ENCODE results near the gene SAP25. TPM values are rescaled to one million over a fixed set of nuclear protein-coding genes. Genes with fewer than 3 reads are reported as not detected.

The SAP25 gene
- polyA plus RNA-seq, 3 donors: 67.2 TPM; not detected in 2

DNA sequence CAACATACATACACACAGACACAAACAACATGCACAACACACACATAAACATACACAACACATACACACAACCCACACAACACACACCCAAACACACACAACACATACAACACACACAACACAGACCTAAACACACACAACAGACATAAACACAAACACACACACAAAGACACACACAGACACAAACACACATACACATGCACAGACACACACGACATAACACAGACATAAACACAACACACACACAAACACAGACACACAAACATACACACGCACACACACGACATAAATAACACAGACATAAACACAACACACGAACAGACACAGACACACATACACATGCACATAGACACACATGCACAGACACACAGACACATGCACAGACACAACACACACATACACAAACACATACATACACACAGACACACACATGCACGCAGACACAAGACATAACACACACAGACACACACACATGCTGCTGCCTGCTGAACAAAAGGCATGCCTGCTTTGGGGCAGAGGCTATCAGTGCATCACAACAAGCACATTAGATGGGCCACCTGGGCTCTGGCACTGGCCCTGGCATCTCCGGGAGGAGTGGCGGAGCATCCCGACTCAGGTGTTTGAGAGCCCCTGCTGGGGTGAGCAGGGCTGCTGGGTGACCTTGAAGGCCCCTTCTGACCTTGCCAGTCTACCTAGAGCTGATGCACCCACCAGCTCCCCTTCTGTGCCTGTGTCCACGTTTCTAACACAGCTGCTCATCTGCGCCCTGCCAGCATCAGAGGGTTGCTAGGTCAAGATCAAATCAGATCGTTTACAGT lies 7.0 kb upstream of the SAP25 start:
- Histone ChIP-seq H3K27ac (ENCODE audit: low read depth in 1 of 2, low read length in 2 of 2) (peak overlapping the region in 1 of 2 donors; percentile 34), H3K9me3 (replicated peaks in 1 of 2; ENCODE audit: control insufficient read depth in 1 of 2, insufficient read depth in 1 of 2, low read length in 2 of 2) (no peaks in the 10 kb centered on the region), H3K4me3 (replicated peaks in 1 of 3; ENCODE audit: low read depth in 2 of 3, low read length in 3 of 3) (no peak overlapping the region), H3K36me3 (replicated peaks in 1 of 2; ENCODE audit: control insufficient read depth in 1 of 2, insufficient read depth in 2 of 2, low read length in 2 of 2) (peaks cover 67 to 70% of the 10 kb centered on the region in 2 donors), H3K4me2 (replicated peaks; ENCODE audit: extremely low read depth, low read length, poor library complexity, severe bottlenecking) (no peak overlapping the region), H4K20me1 (ENCODE audit: insufficient read depth, low read length) (peaks cover 94% of the 10 kb centered on the region), H2AFZ (ENCODE audit: insufficient read depth, low read depth, low read length, poor library complexity, severe bottlenecking) (no peak overlapping the region), H3K27me3 (ENCODE audit: control insufficient read depth in 2 of 2, insufficient read depth in 2 of 2, low read length in 2 of 2) (no peaks in the 10 kb centered on the region), H3K4me1 (ENCODE audit: control insufficient read depth in 1 of 2, insufficient read depth in 2 of 2, low read length in 2 of 2) (peaks cover 28 to 41% of the 10 kb centered on the region in 2 donors), H3K79me2 (ENCODE audit: insufficient read depth, low read length) (peaks cover 55% of the 10 kb centered on the region), H3K9ac (ENCODE audit: insufficient read depth, low read length, poor library complexity, severe bottlenecking) (no peak overlapping the region)
- Mint-ChIP-seq H3K27ac (no peak overlapping the region), H3K9me3 (peaks cover 0 to 3% (median 0%) of the 10 kb centered on the region in 7 donors), H3K36me3 (peaks cover 5 to 27% of the 10 kb centered on the region in 2 donors), H3K4me1 (peaks cover 35% of the 10 kb centered on the region), H3K27me3 (ENCODE audit: low read depth in 3 of 3) (peaks cover 1 to 4% (median 1%) of the 10 kb centered on the region in 3 donors), H3K4me3 (no peak overlapping the region)
- WGBS (ENCODE audit: insufficient coverage): 94% methylated on average over 11 of the region's 11 CpGs
- TF ChIP-seq, protein P1, sequence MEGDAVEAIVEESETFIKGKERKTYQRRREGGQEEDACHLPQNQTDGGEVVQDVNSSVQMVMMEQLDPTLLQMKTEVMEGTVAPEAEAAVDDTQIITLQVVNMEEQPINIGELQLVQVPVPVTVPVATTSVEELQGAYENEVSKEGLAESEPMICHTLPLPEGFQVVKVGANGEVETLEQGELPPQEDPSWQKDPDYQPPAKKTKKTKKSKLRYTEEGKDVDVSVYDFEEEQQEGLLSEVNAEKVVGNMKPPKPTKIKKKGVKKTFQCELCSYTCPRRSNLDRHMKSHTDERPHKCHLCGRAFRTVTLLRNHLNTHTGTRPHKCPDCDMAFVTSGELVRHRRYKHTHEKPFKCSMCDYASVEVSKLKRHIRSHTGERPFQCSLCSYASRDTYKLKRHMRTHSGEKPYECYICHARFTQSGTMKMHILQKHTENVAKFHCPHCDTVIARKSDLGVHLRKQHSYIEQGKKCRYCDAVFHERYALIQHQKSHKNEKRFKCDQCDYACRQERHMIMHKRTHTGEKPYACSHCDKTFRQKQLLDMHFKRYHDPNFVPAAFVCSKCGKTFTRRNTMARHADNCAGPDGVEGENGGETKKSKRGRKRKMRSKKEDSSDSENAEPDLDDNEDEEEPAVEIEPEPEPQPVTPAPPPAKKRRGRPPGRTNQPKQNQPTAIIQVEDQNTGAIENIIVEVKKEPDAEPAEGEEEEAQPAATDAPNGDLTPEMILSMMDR (IDR thresholded peaks at IDR 0.05): no peak
- intact Hi-C loops (cut with micrococcal nuclease): loop anchor here in 1 of 2 donors (10.0 kb wide), 1 partner anchor 664 kb away; the partner anchor contains the start of gene FIS1
- DNase-seq: no peak

DNA sequence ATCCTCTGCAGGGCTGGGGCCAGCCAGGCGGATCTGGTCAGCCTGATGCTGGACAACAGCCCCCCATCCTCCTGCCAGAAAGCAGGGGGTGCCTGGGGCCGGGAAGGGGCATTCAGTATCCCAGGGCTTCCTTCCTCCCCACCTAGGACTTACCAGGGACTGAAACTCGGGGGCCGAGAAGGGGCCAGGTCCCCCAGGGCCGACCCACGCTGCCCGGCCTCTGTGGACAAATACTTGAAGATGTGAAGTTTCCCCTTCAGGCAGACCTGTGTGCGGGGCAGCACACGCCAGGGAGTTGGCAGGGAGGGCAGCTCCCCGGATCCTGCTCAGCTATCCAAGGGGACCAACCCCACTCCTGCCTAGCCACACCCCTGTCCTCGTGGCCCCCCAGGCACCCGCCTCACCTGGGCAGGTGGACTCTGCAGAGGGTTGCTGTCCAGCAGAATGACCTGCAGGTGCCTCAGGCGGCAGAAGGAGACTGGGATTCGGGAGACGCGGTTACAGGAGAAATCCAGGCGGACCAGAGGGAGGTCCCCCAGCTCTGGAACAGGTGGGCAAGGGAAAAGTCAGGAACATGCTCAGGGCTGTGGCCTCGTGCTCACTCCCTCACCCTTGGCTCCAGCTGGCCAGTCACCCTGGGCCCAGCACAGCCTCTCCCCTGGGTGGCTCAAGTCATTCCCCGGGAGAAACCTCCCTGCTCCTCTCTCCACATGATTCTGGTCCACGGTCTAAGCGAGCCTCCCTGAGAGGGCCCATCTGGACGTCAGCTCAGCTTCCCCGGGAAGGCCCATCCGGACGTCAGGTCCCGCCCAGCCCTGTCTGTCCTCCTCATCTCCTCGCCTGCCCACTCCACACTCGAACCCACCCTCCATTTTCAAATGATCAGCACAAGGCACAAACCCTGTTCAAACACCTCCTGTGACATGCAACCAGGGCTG lies 4.8 kb upstream of the SAP25 start:
- no peak for DNase-seq
- H3K4me1 Mint-ChIP-seq: peaks cover 18% of the 10 kb centered on the region
- H4K20me1 ChIP-seq (ENCODE audit: insufficient read depth, low read length): peaks cover 98% of the 10 kb centered on the region
- H3K4me1 ChIP-seq (ENCODE audit: control insufficient read depth in 1 of 2, insufficient read depth in 2 of 2, low read length in 2 of 2): peaks cover 16 to 21% of the 10 kb centered on the region in 2 donors
- WGBS (ENCODE audit: insufficient coverage): 97% methylated on average over 23 of the region's 28 CpGs
- no peak overlapping the region for H3K9ac ChIP-seq (ENCODE audit: insufficient read depth, low read length, poor library complexity, severe bottlenecking)
- H3K27me3 Mint-ChIP-seq (ENCODE audit: low read depth in 3 of 3): peaks cover 1 to 6% (median 2%) of the 10 kb centered on the region in 3 donors
- no peaks in the 10 kb centered on the region for H3K9me3 ChIP-seq (replicated peaks in 1 of 2; ENCODE audit: control insufficient read depth in 1 of 2, insufficient read depth in 1 of 2, low read length in 2 of 2)
- H3K27ac ChIP-seq (ENCODE audit: low read depth in 1 of 2, low read length in 2 of 2): no peak overlapping the region
- no peak overlapping the region for H3K4me2 ChIP-seq (replicated peaks; ENCODE audit: extremely low read depth, low read length, poor library complexity, severe bottlenecking)
- peaks cover 0 to 39% of the 10 kb centered on the region in 2 donors for H3K36me3 Mint-ChIP-seq
- H3K79me2 ChIP-seq (ENCODE audit: insufficient read depth, low read length): peaks cover 41% of the 10 kb centered on the region
- H2AFZ ChIP-seq (ENCODE audit: insufficient read depth, low read depth, low read length, poor library complexity, severe bottlenecking): no peak overlapping the region
- TF ChIP-seq, protein P1 (IDR thresholded peaks at IDR 0.05): no peak
- H3K9me3 Mint-ChIP-seq: peaks cover 0 to 5% (median 0%) of the 10 kb centered on the region in 7 donors
- intact Hi-C loops (cut with micrococcal nuclease): no loop called here
- H3K4me3 Mint-ChIP-seq: no peak overlapping the region
- H3K4me3 ChIP-seq (replicated peaks in 1 of 3; ENCODE audit: low read depth in 2 of 3, low read length in 3 of 3): no peak overlapping the region
- H3K36me3 ChIP-seq (replicated peaks in 1 of 2; ENCODE audit: control insufficient read depth in 1 of 2, insufficient read depth in 2 of 2, low read length in 2 of 2): peaks cover 86 to 89% of the 10 kb centered on the region in 2 donors
- H3K27ac Mint-ChIP-seq: peak overlapping the region in 2 of 7 donors; percentile 28 to 61
- H3K27me3 ChIP-seq (ENCODE audit: control insufficient read depth in 2 of 2, insufficient read depth in 2 of 2, low read length in 2 of 2): no peaks in the 10 kb centered on the region

Measured in CD14-positive monocyte (primary cell).